ENCODE measurements around the gene WDR5. TPM values are rescaled to one million over a fixed set of nuclear protein-coding genes. Genes with fewer than 3 reads are reported as not detected.

Gene WDR5
- total and polyA plus RNA-seq, 9 of the 15 experiments (the other 6 are each of a cell fraction or from before 2014, with no cell fraction given): 3.0 to 56.8 (median 38.6) TPM

- TF ChIP-seq HMGXB4 (CRISPR knock-in tag; IDR thresholded peaks at IDR 0.05) (no peak), TBP (optimal IDR thresholded peaks at IDR 0.05; ENCODE audit: low read depth, low read length) (no peak), PKNOX1 (IDR thresholded peaks at IDR 0.05) (no peak), CXXC5 (CRISPR knock-in tag; IDR thresholded peaks at IDR 0.05) (no peak), ZNF398 (CRISPR knock-in tag; IDR thresholded peaks at IDR 0.05) (no peak), ZC3H8 (IDR thresholded peaks at IDR 0.05) (no peak), ATF6 (CRISPR knock-in tag; IDR thresholded peaks at IDR 0.05) (no peak)
Observed at GRCh38 chr9:134144801-134145200, 8.9 kb downstream of the WDR5 start (continued).

All from K562 (cell line).